WTC11 (cell line): ENCODE results near the gene MFSD2A. TPM values are rescaled to one million over a fixed set of nuclear protein-coding genes. Genes with fewer than 3 reads are reported as not detected.

ENCODE experiments used
- ATAC-seq: fragments of 200-7000 bp; cut with Tn5 transposase; 2 replicates; pipeline ENCODE4 v1.10.0; 2021; ENCODE audit warnings: mild to moderate bottlenecking, moderate library complexity
- CTCF ChIA-PET: fragments of 300-600 bp; sonication (Branson Sonifier 250); formaldehyde crosslinking; loops from one replicate; lab custom pipeline; 2021; ENCODE audit warnings: antibody characterized with exemption; lab: Charles Lee
- POLR2A ChIA-PET: fragments of 350-600 bp; sonication (Branson Sonifier 250); formaldehyde crosslinking; loops from one replicate; lab custom pipeline; 2021; ENCODE audit warnings: antibody characterized with exemption; lab: Charles Lee
- DNase-seq: peaks from one replicate; pipeline ENCODE4 v3.0.0; 2021; ENCODE audit warnings: low spot score
- H3K27ac Mint-ChIP-seq: 2 replicates; pipeline ENCODE4 v1.8.0; 2021; ENCODE audit warnings: mixed read lengths
- H3K27me3 Mint-ChIP-seq: 2 replicates; pipeline ENCODE4 v1.8.0; 2021; ENCODE audit warnings: low read depth, mild to moderate bottlenecking, moderate library complexity, mixed read lengths
- H3K36me3 Mint-ChIP-seq: 2 replicates; pipeline ENCODE4 v1.8.0; 2021; ENCODE audit warnings: mixed read lengths
- H3K4me1 Mint-ChIP-seq: 2 replicates; pipeline ENCODE4 v1.8.0; 2022; ENCODE audit warnings: mixed read lengths
- H3K4me3 Mint-ChIP-seq: 2 replicates; pipeline ENCODE4 v1.8.0; 2021; ENCODE audit warnings: mild to moderate bottlenecking, moderate library complexity, mixed read lengths
- H3K9me3 Mint-ChIP-seq: 2 replicates; pipeline ENCODE4 v1.8.0; 2021; ENCODE audit warnings: mixed read lengths
- ATF2 ChIP-seq: sonication (generic); formaldehyde crosslinking; IDR thresholded peaks from 2 replicates; pipeline ENCODE4 v1.8.1; 2022; ENCODE audit warnings: low read depth, missing genetic modification reagents, borderline replicate concordance
- ATF6 ChIP-seq: sonication (generic); formaldehyde crosslinking; IDR thresholded peaks from 2 replicates; pipeline ENCODE4 v1.8.1; 2023; ENCODE audit warnings: mild to moderate bottlenecking, missing genetic modification reagents
- CREM ChIP-seq: sonication (generic); formaldehyde crosslinking; IDR thresholded peaks from 2 replicates; pipeline ENCODE4 v1.8.1; 2022; ENCODE audit warnings: mild to moderate bottlenecking, missing genetic modification reagents, moderate library complexity
- E2F1 ChIP-seq: sonication (generic); formaldehyde crosslinking; IDR thresholded peaks from 2 replicates; pipeline ENCODE4 v1.8.0; 2022; ENCODE audit warnings: mild to moderate bottlenecking, missing genetic modification reagents
- E2F5 ChIP-seq: sonication (generic); formaldehyde crosslinking; IDR thresholded peaks from 2 replicates; pipeline ENCODE4 v1.8.1; 2022; ENCODE audit warnings: mild to moderate bottlenecking, moderate library complexity, missing genetic modification reagents
- ELF4 ChIP-seq: sonication (generic); formaldehyde crosslinking; IDR thresholded peaks from 2 replicates; pipeline ENCODE4 v1.8.1; 2022; ENCODE audit warnings: low read depth, mild to moderate bottlenecking, moderate library complexity, missing genetic modification reagents
- GABPB1 ChIP-seq: sonication (generic); formaldehyde crosslinking; IDR thresholded peaks from 2 replicates; pipeline ENCODE4 v1.8.1; 2023; ENCODE audit warnings: mild to moderate bottlenecking, missing genetic modification reagents
- GTF2I ChIP-seq: fragments of 250-450 bp; sonication (Bioruptor Pico); conservative IDR thresholded peaks from 2 replicates; pipeline ENCODE4 v1.4.0; 2021; ENCODE audit warnings: mild to moderate bottlenecking
- JUN ChIP-seq: sonication (generic); formaldehyde crosslinking; IDR thresholded peaks from 2 replicates; pipeline ENCODE4 v1.8.0; 2023; ENCODE audit warnings: mild to moderate bottlenecking, missing genetic modification reagents
- MXD4 ChIP-seq: fragments of 250-450 bp; sonication (Bioruptor Pico); IDR thresholded peaks from 2 replicates; pipeline ENCODE4 v1.8.0; 2021; ENCODE audit warnings: mild to moderate bottlenecking, moderate library complexity, borderline replicate concordance
- MYBL2 ChIP-seq: sonication (generic); formaldehyde crosslinking; IDR thresholded peaks from 2 replicates; pipeline ENCODE4 v1.8.1; 2023; ENCODE audit warnings: mild to moderate bottlenecking, moderate library complexity, missing genetic modification reagents
- NFYB ChIP-seq: sonication (generic); formaldehyde crosslinking; conservative IDR thresholded peaks from 2 replicates; pipeline ENCODE4 v1.8.0; 2022; ENCODE audit warnings: low read depth, missing genetic modification reagents
- NR2C2 ChIP-seq: sonication (generic); formaldehyde crosslinking; IDR thresholded peaks from 2 replicates; pipeline ENCODE4 v1.8.0; 2022; ENCODE audit warnings: mild to moderate bottlenecking, missing genetic modification reagents
- SOX15 ChIP-seq: fragments of 250-450 bp; sonication (Bioruptor Pico); IDR thresholded peaks from 2 replicates; pipeline ENCODE4 v1.9.0; 2021; ENCODE audit warnings: mild to moderate bottlenecking
- TP53 ChIP-seq: sonication (generic); formaldehyde crosslinking; IDR thresholded peaks from 2 replicates; pipeline ENCODE4 v1.8.1; 2023; ENCODE audit warnings: mild to moderate bottlenecking, missing genetic modification reagents
- ZNF138 ChIP-seq: sonication (generic); formaldehyde crosslinking; conservative IDR thresholded peaks from 2 replicates; pipeline ENCODE4 v1.8.1; 2022; ENCODE audit warnings: mild to moderate bottlenecking, moderate library complexity, missing genetic modification reagents
- ZNF219 ChIP-seq: sonication (generic); formaldehyde crosslinking; IDR thresholded peaks from 2 replicates; pipeline ENCODE4 v1.8.0; 2023; ENCODE audit warnings: missing genetic modification reagents, mild to moderate bottlenecking, borderline replicate concordance
- ZNF532 ChIP-seq: fragments of 250-450 bp; sonication (Bioruptor Pico); IDR thresholded peaks from 2 replicates; pipeline ENCODE4 v1.9.0; 2021; ENCODE audit warnings: mild to moderate bottlenecking, borderline replicate concordance
- ZSCAN18 ChIP-seq: fragments of 250-450 bp; sonication (Bioruptor Pico); IDR thresholded peaks from 2 replicates; pipeline ENCODE4 v2.1.2; 2022; ENCODE audit warnings: mild to moderate bottlenecking, moderate library complexity
- total RNA-seq: library from RNA; stranded (reverse); gene quantifications from 3 replicates; pipeline ENCODE4 v1.2.3, GENCODE V29; 2021

MFSD2A gene
- total RNA-seq, 1 experiment from 2014 or later, result 14.0 TPM

GRCh38 chr1:39970274-39970673 lies 15.3 kb downstream of the MFSD2A start:
- DNase-seq, result no peak
- ChIA-PET CTCF (interaction anchor here (0.5 to 6.7 kb wide), 5 partner anchors 15 to 173 kb away, joined by 3 to 144 read pairs (median 18); partner anchors contain the start of gene MYCL), POLR2A (no interaction called here)
- no peak for ATAC-seq
- H3K9me3 Mint-ChIP-seq, result no peaks in the 10 kb centered on the region
- peak overlapping the region; percentile 60; the same call in 1 of the 2 replicates for H3K27ac Mint-ChIP-seq
- H3K4me1 Mint-ChIP-seq, result peaks cover 5% of the 10 kb centered on the region
- TF ChIP-seq NFYB (CRISPR knock-in tag) (no peak), NR2C2 (CRISPR knock-in tag) (no peak), ZNF138 (CRISPR knock-in tag) (no peak), MYBL2 (no peak), ZNF532 (CRISPR knock-in tag) (no peak), E2F1 (CRISPR knock-in tag) (no peak), E2F5 (CRISPR knock-in tag) (no peak), CREM (CRISPR knock-in tag) (no peak), ZNF219 (no peak), TP53 (CRISPR knock-in tag) (no peak), ATF2 (CRISPR knock-in tag) (no peak), ELF4 (CRISPR knock-in tag) (no peak), SOX15 (no peak), ZSCAN18 (no peak), MXD4 (CRISPR knock-in tag) (no peak), GTF2I (no peak), GABPB1 (no peak), JUN (CRISPR knock-in tag) (no peak), ATF6 (CRISPR knock-in tag) (no peak)
- peaks cover 40% of the 10 kb centered on the region for H3K36me3 Mint-ChIP-seq
- H3K27me3 Mint-ChIP-seq, result no peaks in the 10 kb centered on the region; the same call in 1 of the 2 replicates
- H3K4me3 Mint-ChIP-seq, result no peak overlapping the region
